Spleen (tissue), 11 donors: Measurements from ENCODE around the gene SIRPB2. TPM values are rescaled to one million over a fixed set of nuclear protein-coding genes. Genes with fewer than 3 reads are reported as not detected.

Source experiments
- DNase-seq: peaks from one replicate; pipeline ENCODE4 v3.0.0-alpha.2; 2020
- H3K27ac ChIP-seq, 8 donors: fragments of 200-600 bp; sonication (generic) in 7 of 8; 1 replicate in 4 of 8; 2 replicates in 4 of 8; pipeline versions ENCODE4 v1.5.0 to v1.8.0; 2016 to 2021; ENCODE audit warnings: inconsistent platforms in 4 of 8, mild to moderate bottlenecking in 4 of 8, moderate library complexity in 1 of 8
- H3K27me3 ChIP-seq, 7 donors: fragments of 200-600 bp; sonication (generic) in 6 of 7; replicated peaks in 1 of 7; 1 replicate in 4 of 7; 2 replicates in 3 of 7; pipeline versions ENCODE4 v1.5.0 to v1.8.0; 2016 to 2021; ENCODE audit warnings: inconsistent platforms in 3 of 7, mild to moderate bottlenecking in 1 of 7
- H3K36me3 ChIP-seq, 6 donors: fragments of 200-600 bp; sonication (generic) in 5 of 6; 1 replicate in 4 of 6; 2 replicates in 2 of 6; pipeline versions ENCODE4 v1.5.0 to v1.8.0; 2016 to 2021; ENCODE audit warnings: inconsistent platforms in 2 of 6
- H3K4me1 ChIP-seq, 6 donors: fragments of 200-600 bp; sonication (generic) in 5 of 6; 1 replicate in 3 of 6; 2 replicates in 3 of 6; pipeline versions ENCODE4 v1.5.0 to v1.8.0; 2016 to 2021; ENCODE audit warnings: inconsistent platforms in 3 of 6
- H3K4me3 ChIP-seq, 8 donors: fragments of 200-600 bp; sonication (generic) in 7 of 8; 1 replicate in 4 of 8; 2 replicates in 4 of 8; pipeline versions ENCODE4 v1.5.0 to v1.8.0; 2016 to 2021; ENCODE audit warnings: inconsistent platforms in 4 of 8, mild to moderate bottlenecking in 4 of 8, moderate library complexity in 2 of 8
- H3K9me3 ChIP-seq, 8 donors: fragments of 200-600 bp; sonication (generic) in 7 of 8; 1 replicate in 4 of 8; 2 replicates in 4 of 8; pipeline versions ENCODE4 v1.5.0 to v1.8.0; 2016 to 2021; ENCODE audit warnings: inconsistent platforms in 4 of 8
- CTCF ChIP-seq, 11 experiments: fragments of 200-600 bp in 7 of 11; fragments of 450-650 bp in 4 of 11; sonication (generic) in 4 of 11; IDR thresholded peaks in 8 of 11; conservative IDR thresholded peaks in 3 of 11; 1 replicate in 7 of 11; 2 replicates in 4 of 11; pipeline versions ENCODE4 v1.4.0 to v1.8.0; 2016 to 2021; ENCODE audit warnings: antibody characterized with exemption in 11 of 11, inconsistent platforms in 4 of 11, mild to moderate bottlenecking in 1 of 11
- POLR2A ChIP-seq, 3 donors: fragments of 450-650 bp; IDR thresholded peaks; one replicate each; pipeline ENCODE4 v1.5.1; 2017; ENCODE audit warnings: antibody characterized with exemption in 3 of 3, mild to moderate bottlenecking in 1 of 3
- POLR2AphosphoS5 ChIP-seq, 3 donors: sonication (generic); formaldehyde crosslinking; IDR thresholded peaks; one replicate each; pipeline ENCODE4 v1.5.1; 2017; ENCODE audit warnings: antibody characterized with exemption in 3 of 3
- WGBS, 5 donors: extraction: QIAGEN DNeasy Blood & Tissue Kit in 3 of 5; methylation state at CpG; one replicate each; pipeline versions ENCODE4 v1.1.5 to v1.1.7; 2013 to 2018; 5-methylcytosine and 5-hydroxymethylcytosine counted together
- intact Hi-C: fragments of 100-400 bp; cut with DNase I; formaldehyde crosslinking; loops from one replicate; pipeline ENCODE4 v1.15.0; 2023; ENCODE audit warnings: low total_unique reads
- polyA plus RNA-seq, 3 donors: library from polyadenylated mRNA; stranded (reverse); fragments of 200-250 nt; gene quantifications; one replicate each; pipeline ENCODE4 v1.2.1, GENCODE V29; 2013
- total RNA-seq, 7 donors: library from RNA; depleted of rRNA in 3 of 7; stranded (reverse); fragments of >200 nt in 3 of 7; fragmentation: NEBNext Ultra II Directional in 4 of 7; extraction: Animal tissue kit (Norgen Biotek cat#: 25700) in 4 of 7; gene quantifications; one replicate each; pipeline versions ENCODE4 v1.1.0 to v1.2.1, GENCODE V29; 2016 to 2021
- donor health status: healthy with polysubstance abuse.
- donor health status: DM: no; HTN: no; CAD: no; lungs with moderate emphysema.
- donor health status: DM: no; HTN: no; CAD: no.
- donor health status: Bipolar disorder and iron deficiency.
- donor health status: healthy.
- donor health status: DM: no; HTN: no; CAD: no.
- donor health status: DM: yes; HTN: yes; CAD: no.

SIRPB2 gene
- total and polyA plus RNA-seq, 10 donors = 2.1 to 92.2 (median 31.4) TPM

GRCh38 chr20:1449370-1449769 is 41.9 kb downstream of the SIRPB2 start:
- Histone ChIP-seq H3K36me3 (peaks cover 19 to 100% (median 99%) of the 10 kb centered on the region in 6 donors), H3K27ac (no peak overlapping the region), H3K4me3 (no peak overlapping the region), H3K9me3 (peaks cover 0 to 20% (median 13%) of the 10 kb centered on the region in 8 donors), H3K27me3 (no peaks in the 10 kb centered on the region), H3K4me1 (no peaks in the 10 kb centered on the region)
- TF ChIP-seq CTCF (IDR thresholded peaks at IDR 0.05 in 8 of 11, conservative IDR thresholded peaks at IDR 0.05 in 3 of 11) (no peak), POLR2A (IDR thresholded peaks at IDR 0.05) (no peak), POLR2AphosphoS5 (IDR thresholded peaks at IDR 0.05) (no peak)
- intact Hi-C loops = no loop called here
- WGBS, 5 donors = 93 to 99% (median 95%) methylated on average over 5 to 6 of the region's 6 CpGs
- DNase-seq = no peak

GRCh38 chr20:1448081-1448620 is 43.1 kb downstream of the SIRPB2 start:
- no peak overlapping the region for H3K4me3 ChIP-seq
- peaks cover 0 to 20% (median 13%) of the 10 kb centered on the region in 8 donors for H3K9me3 ChIP-seq
- 83 to 95% (median 91%) methylated on average over 4 of the region's 4 CpGs for WGBS, 5 donors
- no peaks in the 10 kb centered on the region for H3K4me1 ChIP-seq
- TF ChIP-seq POLR2AphosphoS5 (IDR thresholded peaks at IDR 0.05) = no peak
- no peak for TF ChIP-seq POLR2A (IDR thresholded peaks at IDR 0.05)
- no peak for TF ChIP-seq CTCF (IDR thresholded peaks at IDR 0.05 in 8 of 11, conservative IDR thresholded peaks at IDR 0.05 in 3 of 11)
- no peaks in the 10 kb centered on the region for H3K27me3 ChIP-seq
- no peak for DNase-seq
- peaks cover 28 to 100% (median 99%) of the 10 kb centered on the region in 6 donors for H3K36me3 ChIP-seq
- no peak overlapping the region for H3K27ac ChIP-seq
- intact Hi-C loops = no loop called here

- Histone ChIP-seq H3K9me3 (peaks cover 0 to 13% (median 10%) of the 10 kb centered on the region in 8 donors), H3K4me1 (no peaks in the 10 kb centered on the region), H3K27ac (no peak overlapping the region), H3K4me3 (no peak overlapping the region), H3K36me3 (peaks cover 26 to 100% (median 99%) of the 10 kb centered on the region in 6 donors), H3K27me3 (no peaks in the 10 kb centered on the region)
- TF ChIP-seq CTCF (IDR thresholded peaks at IDR 0.05 in 8 of 11, conservative IDR thresholded peaks at IDR 0.05 in 3 of 11) (no peak), POLR2AphosphoS5 (IDR thresholded peaks at IDR 0.05) (no peak), POLR2A (IDR thresholded peaks at IDR 0.05) (no peak)
- no peak for DNase-seq
- 96 to 100% (median 100%) methylated on average over 1 of the region's 1 CpG for WGBS, 5 donors
- intact Hi-C loops = no loop called here
These were observed 44.7 kb downstream of the SIRPB2 start for GRCh38 chr20:1446536-1446935.

- Histone ChIP-seq H3K9me3 (no peaks in the 10 kb centered on the region), H3K27ac (no peak overlapping the region), H3K4me1 (peaks cover 0 to 3% (median 0%) of the 10 kb centered on the region in 6 donors), H3K36me3 (peaks cover 16 to 95% (median 77%) of the 10 kb centered on the region in 6 donors), H3K4me3 (no peak overlapping the region), H3K27me3 (no peaks in the 10 kb centered on the region)
- WGBS, 5 donors = 62 to 68% (median 66%) methylated on average over 5 of the region's 5 CpGs
- DNase-seq = no peak
- TF ChIP-seq POLR2A (IDR thresholded peaks at IDR 0.05) (no peak), POLR2AphosphoS5 (IDR thresholded peaks at IDR 0.05) (no peak), CTCF (IDR thresholded peaks at IDR 0.05 in 8 of 11, conservative IDR thresholded peaks at IDR 0.05 in 3 of 11) (no peak)
- intact Hi-C loops = no loop called here
These were observed 48.1 kb downstream of the SIRPB2 start for GRCh38 chr20:1443085-1443484.
